ENCODE data around the gene TMSB15C.
"Not testable (repeated sequence)": the region's sequence is repeated elsewhere in the genome, so short reads cannot be mapped to it uniquely, and the experiment has no call there.

TMSB15C gene

GRCh38 chrX:104075778-104076445, at the start of gene TMSB15C:
TMSB15C (minus strand) TSS chrX:104076236.
- DNase-seq (ENCODE audit: low read depth); H3K4me3 ChIP-seq (ENCODE audit: low read length): not testable (repeated sequence)

GRCh38 chrX:104122829-104123228, 46.8 kb upstream of the TMSB15C start:
- H3K4me3 ChIP-seq (ENCODE audit: low read length) = no peak overlapping the region
- TF ChIP-seq CTCF (IDR thresholded peaks at IDR 0.05; ENCODE audit: insufficient read depth, low read depth, low read length, missing control alignments) = no peak
- no peak for DNase-seq (ENCODE audit: low read depth)

GRCh38 chrX:104118765-104119164, 42.7 kb upstream of the TMSB15C start:
- no peak for TF ChIP-seq CTCF (IDR thresholded peaks at IDR 0.05; ENCODE audit: insufficient read depth, low read depth, low read length, missing control alignments)
- no peak for DNase-seq (ENCODE audit: low read depth)

GRCh38 chrX:104117759-104118158, 41.7 kb upstream of the TMSB15C start:
- no peak for TF ChIP-seq CTCF (IDR thresholded peaks at IDR 0.05; ENCODE audit: insufficient read depth, low read depth, low read length, missing control alignments)
- DNase-seq (ENCODE audit: low read depth) = no peak
- H3K4me3 ChIP-seq (ENCODE audit: low read length) = no peak overlapping the region

More at GRCh38 chrX:104118765-104119164, 42.7 kb upstream of the TMSB15C start:
- no peak overlapping the region for H3K4me3 ChIP-seq (ENCODE audit: low read length)

- no peak overlapping the region for H3K4me3 ChIP-seq (ENCODE audit: low read length)
- peak; percentile 58 for DNase-seq (ENCODE audit: low read depth)
- peak; percentile 64 for TF ChIP-seq CTCF (IDR thresholded peaks at IDR 0.05; ENCODE audit: insufficient read depth, low read depth, low read length, missing control alignments)
These were observed 37.4 kb upstream of the TMSB15C start for GRCh38 chrX:104113222-104113965.

GRCh38 chrX:104112326-104112951, 36.4 kb upstream of the TMSB15C start, which contains the start of gene ZCCHC18:
ZCCHC18 (plus strand) TSS chrX:104112523; CDS start chrX:104114112, 1,589 bp downstream.
- DNase-seq (ENCODE audit: low read depth) = peak; percentile 20
- no peak for TF ChIP-seq CTCF (IDR thresholded peaks at IDR 0.05; ENCODE audit: insufficient read depth, low read depth, low read length, missing control alignments)

GRCh38 chrX:104110491-104111240, 34.6 kb upstream of the TMSB15C start:
- DNase-seq (ENCODE audit: low read depth); H3K4me3 ChIP-seq (ENCODE audit: low read length): not testable (repeated sequence)

More at GRCh38 chrX:104112326-104112951, 36.4 kb upstream of the TMSB15C start, which contains the start of gene ZCCHC18:
- H3K4me3 ChIP-seq (ENCODE audit: low read length) = peak within 1 kb of the TSS; percentile 43

Measured in epithelial cell of esophagus (primary cell).